ENCODE measurements around the gene FUCA2. TPM values are rescaled to one million over a fixed set of nuclear protein-coding genes. Genes with fewer than 3 reads are reported as not detected.

FUCA2 gene
- total and polyA plus RNA-seq, 2 of the 8 experiments (the other 6 are each of a cell fraction or from before 2014, with no cell fraction given): 24.2 to 47.2 TPM

DNA sequence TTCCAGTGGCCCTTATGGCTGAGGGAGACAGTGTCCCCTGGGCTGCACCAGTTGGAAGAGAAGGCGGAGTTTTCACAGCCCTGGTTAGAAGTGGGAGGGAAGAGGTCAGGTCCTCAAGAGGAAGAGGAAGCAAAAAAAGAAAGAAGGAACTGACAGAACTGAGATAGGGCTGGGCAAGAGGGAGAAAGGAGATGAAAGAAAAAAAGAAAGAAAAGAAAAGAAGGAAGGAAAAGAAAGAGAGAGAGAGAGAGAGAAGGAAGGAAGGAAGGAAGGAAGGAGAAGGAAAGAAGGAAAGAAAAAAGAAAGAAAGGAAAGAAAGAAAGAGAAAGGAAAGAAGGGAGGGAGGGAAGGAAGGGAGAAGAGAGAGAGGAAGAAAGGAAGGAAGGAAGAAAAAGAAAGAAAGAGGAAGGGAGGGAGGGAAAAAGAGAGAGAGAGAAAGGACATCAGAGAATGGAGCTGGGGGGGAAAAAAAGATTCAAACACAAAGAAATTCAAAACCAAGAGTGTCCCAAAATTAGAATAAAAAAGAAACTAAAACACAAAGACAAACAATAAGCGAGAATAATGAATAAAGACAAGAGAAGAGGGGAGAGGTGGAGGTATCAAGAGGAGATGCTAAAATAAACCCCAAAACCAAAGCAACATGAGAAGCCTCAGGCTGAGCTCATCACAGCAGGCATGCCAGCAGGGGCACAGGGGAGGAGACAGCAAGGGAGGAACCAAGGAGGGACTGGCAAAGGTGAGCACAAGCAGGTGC lies 5.3 kb upstream of the FUCA2 start (continued):
- TF ChIP-seq NANOG (IDR thresholded peaks at IDR 0.05; ENCODE audit: insufficient read depth, low read depth, low read length, poor library complexity, severe bottlenecking): no peak

Measured in H1 (cell line).